GM18526 (cell line): ENCODE measurements around the gene GALNT18.

ENCODE experiments used
- POLR2A ChIP-seq: IDR thresholded peaks from 3 replicates; pipeline ENCODE4 v1.6.1; 2011; ENCODE audit not compliant: insufficient read length; ENCODE audit errors: extremely low read depth

Gene GALNT18

GRCh38 chr11:11582011-11582701, 39.6 kb downstream of the GALNT18 start:
- no peak for TF ChIP-seq POLR2A

- no peak for TF ChIP-seq POLR2A
These were observed 40.3 kb downstream of the GALNT18 start for GRCh38 chr11:11581481-11581880.

- TF ChIP-seq POLR2A, result no peak
These were observed 40.9 kb downstream of the GALNT18 start for GRCh38 chr11:11580841-11581411.

GRCh38 chr11:11580012-11580411, 41.8 kb downstream of the GALNT18 start:
- no peak for TF ChIP-seq POLR2A

- no peak for TF ChIP-seq POLR2A
These were observed 42.5 kb downstream of the GALNT18 start for GRCh38 chr11:11579012-11579988.

GRCh38 chr11:11577932-11578911, 43.6 kb downstream of the GALNT18 start:
- TF ChIP-seq POLR2A, result no peak

- no peak for TF ChIP-seq POLR2A
These were observed 44.5 kb downstream of the GALNT18 start for GRCh38 chr11:11577251-11577855.

- no peak for TF ChIP-seq POLR2A
These were observed 47.2 kb downstream of the GALNT18 start for GRCh38 chr11:11574373-11575287.

- TF ChIP-seq POLR2A, result no peak
These were observed 49.4 kb downstream of the GALNT18 start for GRCh38 chr11:11572386-11572785.

GRCh38 chr11:11571893-11572292, 49.9 kb downstream of the GALNT18 start:
- TF ChIP-seq POLR2A, result no peak

- TF ChIP-seq POLR2A, result no peak
These were observed 51.0 kb downstream of the GALNT18 start for GRCh38 chr11:11570823-11571222.

- no peak for TF ChIP-seq POLR2A
These were observed 51.8 kb downstream of the GALNT18 start for GRCh38 chr11:11569936-11570491.

- TF ChIP-seq POLR2A, result no peak
These were observed 53.1 kb downstream of the GALNT18 start for GRCh38 chr11:11568651-11569229.
